ENCODE data around the gene DTD1. TPM values are rescaled to one million over a fixed set of nuclear protein-coding genes. Genes with fewer than 3 reads are reported as not detected.

The DTD1 gene
- total RNA-seq, 1 donor from 2014 or later = 38.1 TPM

- Histone ChIP-seq H3K4me2 (ENCODE audit: low read length) (no peak overlapping the region), H3K27me3 (ENCODE audit: insufficient read depth, low read length) (no peaks in the 10 kb centered on the region), H3K36me3 (ENCODE audit: insufficient read depth, low read length) (no peaks in the 10 kb centered on the region), H3K9me3 (ENCODE audit: insufficient read depth, low read depth, low read length) (no peaks in the 10 kb centered on the region), H2AFZ (ENCODE audit: low read depth, low read length) (no peak overlapping the region), H3K4me3 (ENCODE audit: insufficient read depth, low read depth, low read length) (no peak overlapping the region), H3K79me2 (ENCODE audit: insufficient read depth, low read length) (no peaks in the 10 kb centered on the region), H3K27ac (ENCODE audit: low read depth, low read length) (no peak overlapping the region), H3K9ac (ENCODE audit: low read length) (no peak overlapping the region), H3K4me1 (ENCODE audit: insufficient read depth, low read length) (no peaks in the 10 kb centered on the region), H4K20me1 (ENCODE audit: insufficient read depth, low read length) (peaks cover 10% of the 10 kb centered on the region)
- H3K9me3 Mint-ChIP-seq (ENCODE audit: unreplicated experiment) = no peaks in the 10 kb centered on the region
- H3K36me3 Mint-ChIP-seq (ENCODE audit: low read depth, unreplicated experiment) = peaks cover 2% of the 10 kb centered on the region
- no peak for FAIRE-seq
- H3K4me1 Mint-ChIP-seq (ENCODE audit: low read depth, unreplicated experiment) = peaks cover 5% of the 10 kb centered on the region
- TF ChIP-seq CTCF (IDR thresholded peaks at IDR 0.05; ENCODE audit: insufficient read depth, low read depth, low read length) (no peak), EZH2 (IDR thresholded peaks at IDR 0.05; ENCODE audit: insufficient read depth, low read length) (no peak)
- no peak overlapping the region for H3K27ac Mint-ChIP-seq (ENCODE audit: unreplicated experiment)
- no peaks in the 10 kb centered on the region for H3K27me3 Mint-ChIP-seq (ENCODE audit: low read depth, unreplicated experiment)
- no peak for DNase-seq (ENCODE audit: low read depth)
- no peak overlapping the region for H3K4me3 Mint-ChIP-seq (ENCODE audit: unreplicated experiment)
Measured at GRCh38 chr20:18686696-18687095, 98.8 kb downstream of the DTD1 start.

- no peak overlapping the region for H3K4me2 ChIP-seq (ENCODE audit: low read length)
- peaks cover 2% of the 10 kb centered on the region for H3K36me3 Mint-ChIP-seq (ENCODE audit: low read depth, unreplicated experiment)
- no peaks in the 10 kb centered on the region for H3K79me2 ChIP-seq (ENCODE audit: insufficient read depth, low read length)
- H3K4me1 ChIP-seq (ENCODE audit: insufficient read depth, low read length) = no peaks in the 10 kb centered on the region
- H3K9me3 Mint-ChIP-seq (ENCODE audit: unreplicated experiment) = no peaks in the 10 kb centered on the region
- DNase-seq (ENCODE audit: low read depth) (no peak), FAIRE-seq (no peak)
- H3K27me3 ChIP-seq (ENCODE audit: insufficient read depth, low read length) = no peaks in the 10 kb centered on the region
- H3K9me3 ChIP-seq (ENCODE audit: insufficient read depth, low read depth, low read length) = no peaks in the 10 kb centered on the region
- H3K27ac ChIP-seq (ENCODE audit: low read depth, low read length) = no peak overlapping the region
- no peak overlapping the region for H3K4me3 ChIP-seq (ENCODE audit: insufficient read depth, low read depth, low read length)
- peaks cover 6% of the 10 kb centered on the region for H4K20me1 ChIP-seq (ENCODE audit: insufficient read depth, low read length)
- no peaks in the 10 kb centered on the region for H3K36me3 ChIP-seq (ENCODE audit: insufficient read depth, low read length)
- peaks cover 5% of the 10 kb centered on the region for H3K4me1 Mint-ChIP-seq (ENCODE audit: low read depth, unreplicated experiment)
- H3K27ac Mint-ChIP-seq (ENCODE audit: unreplicated experiment) = no peak overlapping the region
- TF ChIP-seq EZH2 (IDR thresholded peaks at IDR 0.05; ENCODE audit: insufficient read depth, low read length) (no peak), CTCF (IDR thresholded peaks at IDR 0.05; ENCODE audit: insufficient read depth, low read depth, low read length) (no peak)
- H3K9ac ChIP-seq (ENCODE audit: low read length) = no peak overlapping the region
- no peaks in the 10 kb centered on the region for H3K27me3 Mint-ChIP-seq (ENCODE audit: low read depth, unreplicated experiment)
- no peak overlapping the region for H2AFZ ChIP-seq (ENCODE audit: low read depth, low read length)
- H3K4me3 Mint-ChIP-seq (ENCODE audit: unreplicated experiment) = no peak overlapping the region
Measured at GRCh38 chr20:18688676-18689075, 100.8 kb downstream of the DTD1 start.

- H3K4me2 ChIP-seq (ENCODE audit: low read length) = no peak overlapping the region
- peaks cover 4% of the 10 kb centered on the region for H4K20me1 ChIP-seq (ENCODE audit: insufficient read depth, low read length)
- no peak overlapping the region for H2AFZ ChIP-seq (ENCODE audit: low read depth, low read length)
- no peaks in the 10 kb centered on the region for H3K36me3 Mint-ChIP-seq (ENCODE audit: low read depth, unreplicated experiment)
- no peak overlapping the region for H3K4me3 Mint-ChIP-seq (ENCODE audit: unreplicated experiment)
- H3K36me3 ChIP-seq (ENCODE audit: insufficient read depth, low read length) = no peaks in the 10 kb centered on the region
- H3K27ac ChIP-seq (ENCODE audit: low read depth, low read length) = no peak overlapping the region
- H3K9me3 Mint-ChIP-seq (ENCODE audit: unreplicated experiment) = no peaks in the 10 kb centered on the region
- no peaks in the 10 kb centered on the region for H3K27me3 ChIP-seq (ENCODE audit: insufficient read depth, low read length)
- H3K4me1 ChIP-seq (ENCODE audit: insufficient read depth, low read length) = no peaks in the 10 kb centered on the region
- H3K9me3 ChIP-seq (ENCODE audit: insufficient read depth, low read depth, low read length) = no peaks in the 10 kb centered on the region
- H3K4me1 Mint-ChIP-seq (ENCODE audit: low read depth, unreplicated experiment) = peaks cover 5% of the 10 kb centered on the region
- FAIRE-seq (no peak), DNase-seq (ENCODE audit: low read depth) (no peak)
- H3K27ac Mint-ChIP-seq (ENCODE audit: unreplicated experiment) = no peak overlapping the region
- H3K27me3 Mint-ChIP-seq (ENCODE audit: low read depth, unreplicated experiment) = no peaks in the 10 kb centered on the region
- no peak overlapping the region for H3K9ac ChIP-seq (ENCODE audit: low read length)
- TF ChIP-seq EZH2 (IDR thresholded peaks at IDR 0.05; ENCODE audit: insufficient read depth, low read length) (no peak), CTCF (IDR thresholded peaks at IDR 0.05; ENCODE audit: insufficient read depth, low read depth, low read length) (no peak)
- no peaks in the 10 kb centered on the region for H3K79me2 ChIP-seq (ENCODE audit: insufficient read depth, low read length)
- no peak overlapping the region for H3K4me3 ChIP-seq (ENCODE audit: insufficient read depth, low read depth, low read length)
Measured at GRCh38 chr20:18689557-18689956, 101.7 kb downstream of the DTD1 start.

Data from astrocyte (in vitro differentiated cells and primary cell).